Measurements from ENCODE around the gene CMTM6.

Gene CMTM6

GRCh38 chr3:32500880-32501782, 1.5 kb downstream of the CMTM6 start:
- Histone ChIP-seq H4K20me1 (ENCODE audit: insufficient read depth, low read length) (peaks cover 5% of the 10 kb centered on the region; the same call in 1 of the 2 replicates), H3K9ac (ENCODE audit: low read depth, low read length) (peak overlapping the region; percentile 90; the same call in 1 of the 2 replicates), H3K9me3 (ENCODE audit: insufficient read depth, low read length, severe bottlenecking) (no peaks in the 10 kb centered on the region), H3K4me3 (ENCODE audit: low read depth in 1 of 2, low read length in 2 of 2) (peak overlapping the region; percentile 97 to 99; a peak in 3 of 4 replicates), H3K4me2 (ENCODE audit: insufficient read depth, low read length) (peak overlapping the region; percentile 98), H3K27me3 (ENCODE audit: insufficient read depth, low read length, poor library complexity) (no peaks in the 10 kb centered on the region), H2AFZ (ENCODE audit: low read depth, low read length) (no peak overlapping the region), H3K79me2 (ENCODE audit: insufficient read depth, low read length) (peaks cover 53% of the 10 kb centered on the region), H3K27ac (ENCODE audit: low read length) (peak overlapping the region; percentile 82; the same call in 1 of the 2 replicates), H3K36me3 (ENCODE audit: insufficient read depth, low read length) (no peaks in the 10 kb centered on the region), H3K4me1 (ENCODE audit: insufficient read depth, low read length) (peaks cover 36% of the 10 kb centered on the region)
- ATAC-seq (ENCODE audit: insufficient read depth, low read depth) (no peak), DNase-seq (no peak)
- TF ChIP-seq EZH2 (IDR thresholded peaks at IDR 0.05; ENCODE audit: borderline replicate concordance, low read depth, low read length, severe bottlenecking) (no peak), CTCF (IDR thresholded peaks at IDR 0.05; ENCODE audit: borderline replicate concordance, extremely low read depth, low read length, poor library complexity, severe bottlenecking) (no peak)

- no peak overlapping the region for H3K4me3 ChIP-seq (ENCODE audit: low read depth in 1 of 2, low read length in 2 of 2)
- peak overlapping the region; percentile 98; the same call in 1 of the 2 replicates for H3K4me2 ChIP-seq (ENCODE audit: insufficient read depth, low read length)
- ATAC-seq (ENCODE audit: insufficient read depth, low read depth) (no peak), DNase-seq (no peak)
- H2AFZ ChIP-seq (ENCODE audit: low read depth, low read length) = no peak overlapping the region
- peaks cover 36% of the 10 kb centered on the region for H3K4me1 ChIP-seq (ENCODE audit: insufficient read depth, low read length)
- H3K27me3 ChIP-seq (ENCODE audit: insufficient read depth, low read length, poor library complexity) = no peaks in the 10 kb centered on the region
- TF ChIP-seq EZH2 (IDR thresholded peaks at IDR 0.05; ENCODE audit: borderline replicate concordance, low read depth, low read length, severe bottlenecking) = no peak
- TF ChIP-seq CTCF (IDR thresholded peaks at IDR 0.05; ENCODE audit: borderline replicate concordance, extremely low read depth, low read length, poor library complexity, severe bottlenecking) = no peak
- no peaks in the 10 kb centered on the region for H3K9me3 ChIP-seq (ENCODE audit: insufficient read depth, low read length, severe bottlenecking)
- no peak overlapping the region for H3K27ac ChIP-seq (ENCODE audit: low read length)
- H3K79me2 ChIP-seq (ENCODE audit: insufficient read depth, low read length) = peaks cover 59% of the 10 kb centered on the region
- H4K20me1 ChIP-seq (ENCODE audit: insufficient read depth, low read length) = peaks cover 9% of the 10 kb centered on the region; the same call in 1 of the 2 replicates
- 0 out of 2 replicates have a peak overlapping the region, but pooled peaks have one; percentile 4 for H3K9ac ChIP-seq (ENCODE audit: low read depth, low read length)
- H3K36me3 ChIP-seq (ENCODE audit: insufficient read depth, low read length) = 0 out of 2 replicates have a peak, but pooled peaks cover 3% of the 10 kb centered on the region
Measured at GRCh38 chr3:32500231-32500630, 2.4 kb downstream of the CMTM6 start.

- no peak overlapping the region for H3K4me3 ChIP-seq (ENCODE audit: low read depth in 1 of 2, low read length in 2 of 2)
- no peak overlapping the region for H2AFZ ChIP-seq (ENCODE audit: low read depth, low read length)
- peaks cover 9% of the 10 kb centered on the region; the same call in 1 of the 2 replicates for H4K20me1 ChIP-seq (ENCODE audit: insufficient read depth, low read length)
- ATAC-seq (ENCODE audit: insufficient read depth, low read depth) (no peak), DNase-seq (no peak)
- peaks cover 65% of the 10 kb centered on the region for H3K79me2 ChIP-seq (ENCODE audit: insufficient read depth, low read length)
- peak overlapping the region; percentile 98; the same call in 1 of the 2 replicates for H3K4me2 ChIP-seq (ENCODE audit: insufficient read depth, low read length)
- 0 out of 2 replicates have a peak, but pooled peaks cover 3% of the 10 kb centered on the region for H3K36me3 ChIP-seq (ENCODE audit: insufficient read depth, low read length)
- no peaks in the 10 kb centered on the region for H3K9me3 ChIP-seq (ENCODE audit: insufficient read depth, low read length, severe bottlenecking)
- no peaks in the 10 kb centered on the region for H3K27me3 ChIP-seq (ENCODE audit: insufficient read depth, low read length, poor library complexity)
- peaks cover 36% of the 10 kb centered on the region for H3K4me1 ChIP-seq (ENCODE audit: insufficient read depth, low read length)
- no peak overlapping the region for H3K9ac ChIP-seq (ENCODE audit: low read depth, low read length)
- TF ChIP-seq EZH2 (IDR thresholded peaks at IDR 0.05; ENCODE audit: borderline replicate concordance, low read depth, low read length, severe bottlenecking) = no peak
- no peak for TF ChIP-seq CTCF (IDR thresholded peaks at IDR 0.05; ENCODE audit: borderline replicate concordance, extremely low read depth, low read length, poor library complexity, severe bottlenecking)
- no peak overlapping the region for H3K27ac ChIP-seq (ENCODE audit: low read length)
Measured at GRCh38 chr3:32499585-32499984, 3.1 kb downstream of the CMTM6 start.
